ENCODE measurements around the gene NINJ2. TPM values are rescaled to one million over a fixed set of nuclear protein-coding genes. Genes with fewer than 3 reads are reported as not detected.

The NINJ2 gene
- total RNA-seq, 1 experiment from 2014 or later, result not detected

DNA sequence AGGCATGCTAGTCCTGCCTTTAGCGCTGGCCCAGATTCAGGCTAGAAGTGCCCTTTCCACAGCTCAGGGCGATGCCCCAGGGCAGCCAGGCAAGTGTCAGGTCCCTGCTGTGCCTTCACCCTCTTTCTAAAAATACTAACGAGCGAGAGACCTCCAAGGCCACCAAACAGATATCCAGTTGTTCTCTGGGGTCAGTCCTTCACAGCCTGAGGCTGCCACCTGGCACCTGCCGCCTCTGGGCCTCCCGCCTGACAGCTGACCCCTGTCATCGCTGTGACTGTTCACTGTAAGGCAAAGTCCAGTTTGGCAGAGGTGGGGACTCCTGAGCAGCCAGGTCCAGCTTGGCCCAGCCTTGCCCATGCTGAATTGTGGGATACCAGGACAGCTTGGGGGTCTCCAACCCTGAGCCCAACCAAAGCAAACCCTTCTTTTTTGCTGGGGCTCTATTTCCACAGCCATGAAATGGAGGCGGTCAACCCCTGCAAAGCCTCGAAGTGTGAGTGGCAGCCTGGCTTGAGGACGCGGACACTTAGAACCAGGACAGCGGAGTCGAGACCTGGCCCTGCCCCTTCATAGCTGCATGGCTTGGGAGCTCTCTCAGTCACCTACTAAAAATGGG lies 79.9 kb downstream of the NINJ2 start:
- H3K9me3 Mint-ChIP-seq (ENCODE audit: low read depth, unreplicated experiment), result no peaks in the 10 kb centered on the region
- peaks cover 44% of the 10 kb centered on the region for H3K27me3 Mint-ChIP-seq (ENCODE audit: unreplicated experiment)
- intact Hi-C loops (cut with micrococcal nuclease; ENCODE audit: unreplicated experiment), result no loop called here
- no peak overlapping the region for H3K4me3 Mint-ChIP-seq (ENCODE audit: low read depth, unreplicated experiment)
- no peaks in the 10 kb centered on the region for H3K36me3 Mint-ChIP-seq (ENCODE audit: insufficient read depth, unreplicated experiment)
- DNase-seq, result no peak
- H3K27ac Mint-ChIP-seq (ENCODE audit: unreplicated experiment), result no peak overlapping the region
- BruUV-seq (replicated peaks), result no TSS peak
- H3K4me1 Mint-ChIP-seq (ENCODE audit: low read depth, unreplicated experiment), result peaks cover 14% of the 10 kb centered on the region
- TF ChIP-seq, protein P1, sequence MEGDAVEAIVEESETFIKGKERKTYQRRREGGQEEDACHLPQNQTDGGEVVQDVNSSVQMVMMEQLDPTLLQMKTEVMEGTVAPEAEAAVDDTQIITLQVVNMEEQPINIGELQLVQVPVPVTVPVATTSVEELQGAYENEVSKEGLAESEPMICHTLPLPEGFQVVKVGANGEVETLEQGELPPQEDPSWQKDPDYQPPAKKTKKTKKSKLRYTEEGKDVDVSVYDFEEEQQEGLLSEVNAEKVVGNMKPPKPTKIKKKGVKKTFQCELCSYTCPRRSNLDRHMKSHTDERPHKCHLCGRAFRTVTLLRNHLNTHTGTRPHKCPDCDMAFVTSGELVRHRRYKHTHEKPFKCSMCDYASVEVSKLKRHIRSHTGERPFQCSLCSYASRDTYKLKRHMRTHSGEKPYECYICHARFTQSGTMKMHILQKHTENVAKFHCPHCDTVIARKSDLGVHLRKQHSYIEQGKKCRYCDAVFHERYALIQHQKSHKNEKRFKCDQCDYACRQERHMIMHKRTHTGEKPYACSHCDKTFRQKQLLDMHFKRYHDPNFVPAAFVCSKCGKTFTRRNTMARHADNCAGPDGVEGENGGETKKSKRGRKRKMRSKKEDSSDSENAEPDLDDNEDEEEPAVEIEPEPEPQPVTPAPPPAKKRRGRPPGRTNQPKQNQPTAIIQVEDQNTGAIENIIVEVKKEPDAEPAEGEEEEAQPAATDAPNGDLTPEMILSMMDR (IDR thresholded peaks at IDR 0.05; ENCODE audit: unreplicated experiment), result no peak
- CTCF ChIA-PET, result interaction anchor here (0.8 kb wide), 1 partner anchor 168 kb away, joined by 3 read pairs; no protein-coding TSS in a partner anchor

DNA sequence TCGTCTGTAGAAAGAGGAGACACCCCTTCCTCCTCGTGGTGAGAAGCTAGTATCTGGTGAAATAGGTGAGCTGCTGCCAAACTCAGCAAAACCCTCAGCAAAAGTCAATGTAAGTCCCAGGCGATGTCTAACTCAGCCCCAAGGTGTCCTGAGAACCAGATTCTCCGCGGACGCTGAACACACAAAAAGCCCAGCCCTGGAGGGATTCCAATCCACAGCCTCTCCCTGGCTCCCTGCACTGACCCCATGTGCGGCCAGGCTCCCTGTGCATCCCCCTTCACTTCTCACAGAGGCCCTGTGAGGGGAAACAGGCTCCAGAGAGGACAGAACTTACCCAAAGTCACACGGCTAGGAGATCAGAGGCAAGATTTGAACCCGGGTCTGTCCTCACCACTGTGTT lies 81.5 kb downstream of the NINJ2 start:
- Mint-ChIP-seq H3K36me3 (ENCODE audit: insufficient read depth, unreplicated experiment) (no peaks in the 10 kb centered on the region), H3K4me3 (ENCODE audit: low read depth, unreplicated experiment) (no peak overlapping the region), H3K27ac (ENCODE audit: unreplicated experiment) (no peak overlapping the region), H3K9me3 (ENCODE audit: low read depth, unreplicated experiment) (no peaks in the 10 kb centered on the region), H3K4me1 (ENCODE audit: low read depth, unreplicated experiment) (peaks cover 14% of the 10 kb centered on the region), H3K27me3 (ENCODE audit: unreplicated experiment) (peaks cover 33% of the 10 kb centered on the region)
- intact Hi-C loops (cut with micrococcal nuclease; ENCODE audit: unreplicated experiment), result no loop called here
- TF ChIP-seq, protein P1 (IDR thresholded peaks at IDR 0.05; ENCODE audit: unreplicated experiment), result no peak
- CTCF ChIA-PET, result no interaction called here
- DNase-seq, result no peak
- BruUV-seq (replicated peaks), result no TSS peak

DNA sequence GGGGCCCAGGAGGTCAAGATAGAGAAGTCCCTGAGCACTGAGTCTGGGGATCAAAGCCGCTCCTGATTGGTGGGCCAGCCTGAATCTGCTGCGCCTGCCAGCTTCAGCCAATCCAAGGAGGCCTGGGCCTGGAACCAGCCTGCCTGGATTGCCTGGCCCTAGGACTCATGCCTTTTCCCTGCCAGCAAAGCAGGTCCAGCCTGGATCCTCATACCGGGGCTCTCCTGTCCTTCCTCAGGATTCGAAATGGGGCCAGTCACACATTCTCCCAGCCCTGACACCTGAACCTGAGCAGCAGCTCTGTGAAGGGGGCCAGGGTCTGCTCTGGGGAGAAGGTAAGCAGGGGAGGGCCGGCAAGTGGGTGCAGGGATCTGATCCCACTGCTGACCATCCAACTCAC lies 81.9 kb downstream of the NINJ2 start:
- Mint-ChIP-seq H3K4me3 (ENCODE audit: low read depth, unreplicated experiment) (no peak overlapping the region), H3K9me3 (ENCODE audit: low read depth, unreplicated experiment) (no peaks in the 10 kb centered on the region), H3K36me3 (ENCODE audit: insufficient read depth, unreplicated experiment) (no peaks in the 10 kb centered on the region), H3K4me1 (ENCODE audit: low read depth, unreplicated experiment) (peaks cover 14% of the 10 kb centered on the region), H3K27me3 (ENCODE audit: unreplicated experiment) (peaks cover 29% of the 10 kb centered on the region), H3K27ac (ENCODE audit: unreplicated experiment) (no peak overlapping the region)
- CTCF ChIA-PET, result no interaction called here
- BruUV-seq (replicated peaks), result no TSS peak
- intact Hi-C loops (cut with micrococcal nuclease; ENCODE audit: unreplicated experiment), result no loop called here
- TF ChIP-seq, protein P1 (IDR thresholded peaks at IDR 0.05; ENCODE audit: unreplicated experiment), result no peak
- no peak for DNase-seq

DNA sequence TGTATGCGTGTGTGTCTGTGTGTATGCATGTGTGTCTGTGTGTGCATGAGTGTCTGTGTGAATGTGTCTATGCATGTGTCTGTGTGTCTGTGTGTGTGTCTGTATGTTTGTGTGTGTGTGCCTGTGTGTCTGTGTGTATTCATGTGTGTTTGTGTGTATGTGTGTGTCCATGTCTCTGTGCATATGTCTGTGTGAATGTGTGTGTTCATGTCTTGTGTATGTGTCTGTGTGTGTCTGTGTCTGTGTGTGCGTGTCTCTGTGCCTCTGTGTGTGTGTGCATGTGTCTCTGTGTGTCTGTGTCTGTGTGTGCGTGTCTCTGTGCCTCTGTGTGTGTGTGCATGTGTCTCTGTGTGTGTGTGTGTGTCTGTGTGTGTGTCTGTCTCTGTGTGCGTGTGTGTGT lies 82.4 kb downstream of the NINJ2 start:
- Mint-ChIP-seq H3K36me3 (ENCODE audit: insufficient read depth, unreplicated experiment) (no peaks in the 10 kb centered on the region), H3K4me3 (ENCODE audit: low read depth, unreplicated experiment) (no peak overlapping the region), H3K27ac (ENCODE audit: unreplicated experiment) (no peak overlapping the region), H3K4me1 (ENCODE audit: low read depth, unreplicated experiment) (peaks cover 14% of the 10 kb centered on the region), H3K9me3 (ENCODE audit: low read depth, unreplicated experiment) (no peaks in the 10 kb centered on the region), H3K27me3 (ENCODE audit: unreplicated experiment) (peaks cover 24% of the 10 kb centered on the region)
- CTCF ChIA-PET, result interaction anchor here (0.6 to 1.1 kb wide), 2 partner anchors 170 to 543 kb away, joined by 3 read pairs; no protein-coding TSS in a partner anchor
- no TSS peak for BruUV-seq (replicated peaks)
- intact Hi-C loops (cut with micrococcal nuclease; ENCODE audit: unreplicated experiment), result no loop called here
- no peak for DNase-seq
- TF ChIP-seq, protein P1 (IDR thresholded peaks at IDR 0.05; ENCODE audit: unreplicated experiment), result no peak
